Testis (tissue), 2 donors: Measurements from ENCODE around the gene RPS6KA5.

Experiments used
- POLR2A ChIP-seq: fragments of 450-650 bp; IDR thresholded peaks from one replicate; pipeline ENCODE4 v1.6.1; 2017; ENCODE audit warnings: antibody characterized with exemption, mild to moderate bottlenecking, moderate library complexity
- TF ChIP-seq, protein P1 (sequence below), 3 experiments: fragments of 450-650 bp in 2 of 3; fragments of 200-600 bp in 1 of 3; sonication (generic) in 1 of 3; IDR thresholded peaks; one replicate each; pipeline ENCODE4 v1.5.1; 2016 to 2019; ENCODE audit warnings: antibody characterized with exemption in 3 of 3, mild to moderate bottlenecking in 2 of 3, moderate library complexity in 1 of 3

DNA sequence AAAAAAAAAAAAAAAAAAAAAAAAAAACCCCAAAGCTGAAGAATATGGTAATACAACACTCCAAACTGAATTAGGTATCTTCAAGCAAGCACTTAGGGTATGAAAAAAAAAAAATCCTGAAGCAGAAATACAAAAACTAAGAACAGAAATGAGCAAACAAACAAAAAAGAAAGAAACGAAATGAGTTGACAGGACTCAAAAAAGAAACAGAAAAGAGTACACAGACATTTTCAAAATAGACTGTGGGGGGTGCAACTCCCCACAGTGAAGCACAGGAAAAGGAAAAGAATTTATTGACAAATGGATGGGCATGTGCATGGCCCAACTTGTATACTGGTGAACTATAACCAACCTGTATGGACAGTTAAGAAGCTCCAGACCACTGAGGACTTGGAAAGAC is 24.6 kb downstream of the RPS6KA5 start:
- TF ChIP-seq, protein P1, sequence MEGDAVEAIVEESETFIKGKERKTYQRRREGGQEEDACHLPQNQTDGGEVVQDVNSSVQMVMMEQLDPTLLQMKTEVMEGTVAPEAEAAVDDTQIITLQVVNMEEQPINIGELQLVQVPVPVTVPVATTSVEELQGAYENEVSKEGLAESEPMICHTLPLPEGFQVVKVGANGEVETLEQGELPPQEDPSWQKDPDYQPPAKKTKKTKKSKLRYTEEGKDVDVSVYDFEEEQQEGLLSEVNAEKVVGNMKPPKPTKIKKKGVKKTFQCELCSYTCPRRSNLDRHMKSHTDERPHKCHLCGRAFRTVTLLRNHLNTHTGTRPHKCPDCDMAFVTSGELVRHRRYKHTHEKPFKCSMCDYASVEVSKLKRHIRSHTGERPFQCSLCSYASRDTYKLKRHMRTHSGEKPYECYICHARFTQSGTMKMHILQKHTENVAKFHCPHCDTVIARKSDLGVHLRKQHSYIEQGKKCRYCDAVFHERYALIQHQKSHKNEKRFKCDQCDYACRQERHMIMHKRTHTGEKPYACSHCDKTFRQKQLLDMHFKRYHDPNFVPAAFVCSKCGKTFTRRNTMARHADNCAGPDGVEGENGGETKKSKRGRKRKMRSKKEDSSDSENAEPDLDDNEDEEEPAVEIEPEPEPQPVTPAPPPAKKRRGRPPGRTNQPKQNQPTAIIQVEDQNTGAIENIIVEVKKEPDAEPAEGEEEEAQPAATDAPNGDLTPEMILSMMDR (IDR thresholded peaks at IDR 0.05) = no peak
- no peak for TF ChIP-seq POLR2A
